ENCODE results near the gene ZNF516.

Gene ZNF516

GRCh38 chr18:76441002-76441667 is 53.9 kb downstream of the ZNF516 start:
- no peak for DNase-seq

GRCh38 chr18:76437910-76438309 is 57.1 kb downstream of the ZNF516 start:
- no peak for DNase-seq

GRCh38 chr18:76437011-76437410 is 58.0 kb downstream of the ZNF516 start:
- DNase-seq = no peak

GRCh38 chr18:76436342-76436741 is 58.7 kb downstream of the ZNF516 start:
- no peak for DNase-seq

GRCh38 chr18:76435316-76435989 is 59.6 kb downstream of the ZNF516 start:
- DNase-seq = no peak

- no peak for DNase-seq
Measured at GRCh38 chr18:76434452-76434851, 60.6 kb downstream of the ZNF516 start.

- no peak for DNase-seq
Measured at GRCh38 chr18:76433788-76434187, 61.3 kb downstream of the ZNF516 start.

- no peak for DNase-seq
Measured at GRCh38 chr18:76432970-76433767, 61.9 kb downstream of the ZNF516 start.

GRCh38 chr18:76432274-76432755 is 62.7 kb downstream of the ZNF516 start:
- DNase-seq = no peak

GRCh38 chr18:76431437-76432273 is 63.4 kb downstream of the ZNF516 start:
- DNase-seq = no peak

GRCh38 chr18:76430636-76431035 is 64.4 kb downstream of the ZNF516 start:
- no peak for DNase-seq

- no peak for DNase-seq
Measured at GRCh38 chr18:76429262-76430126, 65.5 kb downstream of the ZNF516 start.

GRCh38 chr18:76428396-76429261 is 66.4 kb downstream of the ZNF516 start:
- no peak for DNase-seq

- DNase-seq = no peak
Measured at GRCh38 chr18:76426737-76427305, 68.2 kb downstream of the ZNF516 start.

GRCh38 chr18:76425146-76426131 is 69.6 kb downstream of the ZNF516 start:
- no peak for DNase-seq

GRCh38 chr18:76422838-76423237 is 72.2 kb downstream of the ZNF516 start:
- no peak for DNase-seq

- DNase-seq = no peak
Measured at GRCh38 chr18:76422121-76422520, 72.9 kb downstream of the ZNF516 start.

- DNase-seq = no peak
Measured at GRCh38 chr18:76421685-76422078, 73.4 kb downstream of the ZNF516 start.

All from GF-D8 (cell line).